UCSD-AML1 (cell line): ENCODE data around the gene DSN1.
A peak's percentile ranks its signal among the peaks of the same experiment; 100 is the strongest.

Source experiments
- DNase-seq: peaks from one replicate; lab custom pipeline; 2025; ENCODE audit not compliant: unreplicated experiment; lab: John Stamatoyannopoulos, UW

DSN1 gene

DNA sequence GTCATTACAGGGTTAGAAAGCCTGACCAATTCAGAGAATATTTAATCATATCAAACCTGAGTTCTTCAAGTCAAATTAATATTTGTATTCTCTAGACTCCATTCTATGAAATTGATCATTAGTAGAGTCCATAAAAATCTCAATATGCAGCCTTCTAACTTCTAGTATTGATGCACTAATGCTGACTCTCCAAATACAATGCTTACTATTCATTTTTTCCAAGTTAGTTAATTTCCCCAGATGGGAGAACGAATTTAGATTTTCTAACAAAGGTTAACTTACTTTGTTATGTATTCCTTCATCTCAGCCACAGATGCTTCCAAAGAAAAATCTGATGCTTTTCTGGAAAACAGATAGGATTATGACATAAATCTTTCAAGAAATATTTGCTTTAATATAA lies 15.3 kb downstream of the DSN1 start:
- no peak for DNase-seq

DNA sequence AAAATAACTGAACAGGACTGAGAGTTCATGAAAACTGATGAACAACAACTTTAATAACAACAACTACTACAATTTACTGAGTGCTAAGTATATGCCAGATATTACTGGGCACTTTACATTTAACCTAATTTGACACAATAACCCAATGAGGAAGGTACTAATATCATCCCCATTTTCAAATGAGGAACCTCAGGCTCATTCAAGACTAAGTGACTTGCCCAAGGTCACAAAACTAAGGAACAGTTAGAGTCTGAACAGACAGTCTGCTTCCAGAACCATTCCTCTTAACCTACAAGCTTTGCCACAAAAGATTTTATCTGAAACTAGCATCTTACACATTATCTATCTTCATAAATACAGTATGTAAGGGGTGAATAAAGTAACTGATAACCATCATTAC lies 17.1 kb downstream of the DSN1 start:
- no peak for DNase-seq

DNA sequence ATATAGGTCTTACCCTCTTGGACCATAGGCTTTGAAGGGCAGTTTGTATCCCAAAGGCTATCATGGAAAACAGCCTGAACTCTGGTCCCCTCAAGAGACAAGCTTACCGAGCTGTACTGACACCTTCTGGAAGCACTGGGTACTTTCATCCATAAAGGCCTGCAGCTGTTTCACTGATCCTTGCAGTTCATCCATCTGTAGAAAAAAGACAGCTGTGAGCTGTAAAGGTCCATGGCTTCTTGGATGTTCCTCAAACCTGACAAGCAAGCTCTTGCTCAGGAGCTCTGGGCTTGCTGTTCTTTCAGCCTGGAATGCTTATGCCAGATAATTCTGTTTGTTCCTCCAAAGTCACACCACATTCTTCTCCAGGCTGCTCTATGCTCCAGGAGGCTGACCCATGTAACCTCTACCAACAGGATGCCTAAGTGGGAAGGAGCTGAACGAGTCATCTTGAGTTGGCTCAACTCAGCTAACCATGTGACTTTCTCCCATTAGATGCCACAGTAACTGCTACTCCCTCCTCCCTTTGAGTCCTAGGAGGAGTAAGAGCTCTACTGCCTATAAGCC lies 18.8 kb downstream of the DSN1 start:
- peak; percentile 40 for DNase-seq

DNA sequence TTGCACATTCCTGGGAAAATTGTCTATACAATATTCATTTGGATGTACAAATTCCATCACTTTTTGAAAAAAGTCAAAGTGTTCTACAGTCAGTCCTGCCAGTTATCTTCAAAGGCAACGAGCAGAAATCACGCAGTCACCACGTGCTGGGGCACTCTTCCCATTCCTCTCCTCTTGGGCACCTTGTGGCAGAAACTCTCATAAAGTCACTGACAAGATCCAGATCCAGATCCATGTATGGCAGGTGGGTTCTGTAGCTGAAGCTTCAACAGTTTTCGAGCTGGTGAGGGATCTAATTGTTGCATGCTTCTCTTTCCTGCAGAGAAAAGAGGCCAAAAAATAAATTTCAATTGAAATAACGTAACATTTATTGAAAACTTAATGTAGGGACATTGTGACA lies 21.0 kb downstream of the DSN1 start:
- no peak for DNase-seq

DNA sequence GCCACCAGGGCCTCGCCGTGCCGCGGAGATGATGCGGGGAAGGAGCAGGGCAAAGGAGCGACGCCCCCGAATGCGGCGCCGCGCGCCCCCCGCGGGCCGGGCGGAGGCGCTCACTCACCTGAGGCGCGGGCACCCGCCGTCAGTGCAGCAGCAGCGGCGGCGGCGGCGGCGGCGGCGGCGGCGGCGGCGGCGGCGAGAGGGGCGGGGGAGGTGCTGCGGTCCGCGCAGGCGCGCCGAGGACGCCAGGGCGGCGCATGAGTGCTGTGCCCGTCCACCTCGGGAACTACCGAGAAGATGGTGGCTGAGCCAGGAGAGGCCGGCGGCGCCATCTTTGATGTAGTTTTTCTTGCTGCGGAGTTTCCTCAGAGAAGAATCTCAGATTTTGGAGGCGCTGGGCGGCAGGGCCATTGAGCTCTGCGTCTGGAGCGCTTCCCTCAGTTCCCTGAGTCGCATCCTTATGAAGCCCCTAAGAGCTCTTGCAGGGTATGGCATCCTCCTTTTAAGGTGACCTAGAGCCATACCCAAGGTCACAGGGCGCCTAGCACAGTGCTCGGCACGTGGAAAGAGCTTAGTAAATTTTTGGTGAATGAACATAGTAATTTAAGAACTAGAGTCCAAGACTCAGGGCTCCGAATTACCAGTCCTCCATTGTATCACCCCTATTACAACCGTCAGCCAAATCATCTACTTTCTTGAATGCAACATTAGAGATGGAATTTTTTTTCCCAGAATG lies 27.5 kb downstream of the DSN1 start, which contains the start of gene NDRG3:
NDRG3 (minus strand) TSS at position 164 of the 733 bp plus-strand sequence. CDS start 24,355 bp downstream, outside the sequence.
- DNase-seq: peak; percentile 90

DNA sequence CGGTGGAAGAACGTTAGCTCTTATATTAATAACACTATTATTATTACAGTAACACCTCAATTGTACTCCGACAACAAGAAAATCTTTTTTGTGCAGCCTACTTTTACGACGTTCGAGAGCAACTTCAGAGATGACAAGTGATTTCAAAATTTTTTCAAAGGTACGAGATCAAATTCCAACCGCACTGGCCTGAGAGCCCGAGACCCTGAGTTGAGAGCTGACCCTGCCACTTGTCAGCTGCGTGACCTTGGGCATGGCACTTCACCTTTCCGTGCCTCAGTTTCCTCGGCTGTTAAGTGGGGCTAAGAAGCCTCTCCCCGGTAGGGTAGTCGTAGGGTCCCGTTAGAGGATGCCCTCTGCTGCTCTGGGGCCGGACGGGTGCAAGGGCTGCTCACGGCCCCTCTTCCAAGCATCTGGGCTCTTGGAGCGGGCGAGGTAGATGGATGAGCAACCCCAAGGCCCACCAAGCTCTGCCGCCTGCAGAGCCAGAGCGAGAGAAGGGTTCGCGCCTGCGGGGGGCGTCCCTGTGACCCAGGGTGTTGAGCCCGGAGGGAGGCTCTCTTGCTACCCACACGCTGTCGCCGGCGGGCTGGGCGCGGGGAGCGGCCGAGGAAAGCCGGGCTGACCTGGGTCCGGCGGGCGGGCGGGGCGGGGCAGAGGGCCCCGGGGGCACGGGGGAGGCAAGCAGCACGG lies 28.2 kb downstream of the DSN1 start:
- peak; percentile 52 for DNase-seq

DNA sequence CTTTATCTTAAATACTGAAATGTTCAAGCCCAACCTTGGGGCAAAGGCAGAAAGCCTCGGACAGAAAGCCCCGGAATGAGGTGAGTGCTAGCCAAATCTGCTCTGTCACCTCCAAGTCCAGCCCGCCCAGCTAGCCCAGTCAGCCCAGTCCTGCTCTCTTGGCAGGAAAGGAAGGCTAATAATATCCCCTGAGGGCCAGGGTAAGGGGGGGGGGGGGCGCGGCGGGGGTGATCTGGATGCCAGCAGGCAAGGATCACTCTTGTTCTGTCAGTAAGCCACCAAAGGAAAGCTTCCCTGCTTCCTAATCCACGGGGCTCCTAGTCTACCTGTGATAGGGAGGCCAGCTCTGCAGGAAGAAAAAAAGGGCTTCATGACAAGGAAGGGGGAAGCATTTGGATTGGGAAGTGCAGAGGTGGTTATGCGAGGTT lies 28.8 kb downstream of the DSN1 start:
- DNase-seq: peak; percentile 20

DNA sequence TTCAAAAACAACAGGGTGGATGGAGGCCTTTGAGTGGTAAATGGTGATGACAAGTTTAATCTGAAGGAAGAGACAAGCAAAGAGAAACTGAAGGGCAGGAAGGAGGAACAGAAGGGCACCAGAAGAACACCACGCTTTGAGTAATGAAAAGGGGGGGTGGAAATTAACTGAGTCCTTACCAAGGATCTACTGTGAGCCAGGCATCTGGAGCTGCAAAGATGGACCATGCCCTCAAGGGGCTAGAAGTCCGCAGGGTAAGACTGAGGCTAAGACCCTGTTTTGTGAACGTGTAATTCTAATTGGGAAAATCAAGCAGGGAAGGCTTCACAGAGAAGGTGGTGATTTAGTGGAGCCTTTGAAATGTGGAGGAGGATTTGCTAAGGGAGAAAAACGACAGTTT lies 29.3 kb downstream of the DSN1 start:
- no peak for DNase-seq

DNA sequence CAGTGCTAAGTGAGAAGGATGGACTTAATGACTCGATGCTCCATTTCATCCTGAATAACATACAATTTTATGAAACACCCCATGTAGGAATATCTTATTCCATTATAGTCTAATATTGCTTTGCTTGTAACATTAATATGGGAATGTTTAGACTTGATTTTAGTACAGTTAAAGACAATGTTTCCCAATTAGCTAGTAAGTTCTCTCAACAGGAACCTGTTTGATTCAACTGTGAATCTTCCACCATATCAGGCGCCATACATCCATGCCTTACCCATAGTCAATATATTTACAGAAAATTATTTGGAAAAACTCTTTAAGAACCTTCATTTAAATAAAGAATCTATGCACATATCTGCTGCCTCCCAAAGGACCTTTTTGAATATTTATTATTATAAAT lies 31.0 kb downstream of the DSN1 start:
- no peak for DNase-seq

DNA sequence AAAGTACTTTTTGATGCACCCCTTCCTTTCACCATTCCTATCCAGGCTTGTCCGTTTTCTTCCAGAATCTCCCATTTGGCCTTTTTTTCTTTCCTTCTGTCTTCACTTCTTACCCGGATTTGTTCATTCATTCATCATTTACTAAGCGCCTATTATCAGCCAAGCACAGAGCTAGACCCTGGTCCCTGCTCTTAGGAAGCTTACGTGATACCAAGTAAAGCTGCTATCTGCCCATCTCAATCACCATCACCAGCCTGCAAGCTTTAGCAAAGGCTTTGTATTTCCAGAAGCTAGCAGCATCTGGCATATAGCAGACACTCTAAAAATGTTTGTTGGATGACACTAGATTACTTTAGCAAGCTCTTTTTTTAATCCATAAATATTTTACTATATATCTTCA lies 32.5 kb downstream of the DSN1 start:
- DNase-seq: no peak

DNA sequence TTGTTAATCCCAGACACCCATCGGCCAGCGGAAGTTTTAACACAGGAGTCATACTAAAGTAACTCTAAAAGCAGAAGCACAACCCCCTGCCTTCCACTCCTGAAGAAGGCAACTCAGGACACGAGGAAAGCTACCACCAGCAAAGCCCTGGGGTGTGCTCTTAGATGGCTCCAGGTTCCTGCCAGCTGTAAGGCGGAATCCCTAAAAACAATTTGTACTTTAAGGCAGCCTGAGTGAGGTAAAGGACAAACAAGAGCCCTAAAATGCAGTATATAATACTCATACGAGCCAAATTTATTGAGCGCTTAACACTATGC lies 36.4 kb downstream of the DSN1 start:
- no peak for DNase-seq

DNA sequence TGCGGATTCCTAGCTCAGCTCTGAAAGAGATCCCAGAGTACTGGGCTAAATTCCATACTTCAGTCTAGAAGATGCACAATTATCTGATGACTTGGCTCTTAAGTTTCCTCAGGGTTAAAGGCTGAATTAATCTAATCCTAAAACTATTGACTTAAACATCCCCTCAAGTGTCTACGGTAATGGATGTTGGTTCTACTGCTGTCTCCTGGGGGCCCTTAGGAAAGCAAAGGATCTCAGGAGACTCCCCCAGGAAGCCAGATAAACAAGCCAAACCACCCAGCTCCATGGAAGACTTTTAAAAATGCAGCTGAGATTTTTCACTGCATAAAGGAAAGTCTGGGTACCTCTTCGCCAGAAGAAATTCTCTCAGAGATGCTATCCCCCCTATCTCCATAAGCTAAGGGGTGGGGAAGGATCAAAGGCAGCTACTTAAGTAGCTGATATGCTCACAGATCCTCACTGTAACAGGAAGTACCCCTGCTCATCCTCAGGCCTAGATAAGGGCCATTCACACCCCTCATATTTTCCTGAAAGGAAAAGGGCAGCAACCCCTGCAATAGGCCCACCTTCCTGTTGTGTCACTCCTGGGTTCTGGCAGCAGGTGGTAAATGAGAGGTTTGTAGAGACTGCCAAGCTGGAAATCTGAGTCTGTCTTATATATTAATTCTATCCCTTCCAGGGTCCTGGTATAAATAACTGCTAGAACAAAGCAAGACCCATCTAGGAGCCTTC lies 36.9 kb downstream of the DSN1 start:
- no peak for DNase-seq

DNA sequence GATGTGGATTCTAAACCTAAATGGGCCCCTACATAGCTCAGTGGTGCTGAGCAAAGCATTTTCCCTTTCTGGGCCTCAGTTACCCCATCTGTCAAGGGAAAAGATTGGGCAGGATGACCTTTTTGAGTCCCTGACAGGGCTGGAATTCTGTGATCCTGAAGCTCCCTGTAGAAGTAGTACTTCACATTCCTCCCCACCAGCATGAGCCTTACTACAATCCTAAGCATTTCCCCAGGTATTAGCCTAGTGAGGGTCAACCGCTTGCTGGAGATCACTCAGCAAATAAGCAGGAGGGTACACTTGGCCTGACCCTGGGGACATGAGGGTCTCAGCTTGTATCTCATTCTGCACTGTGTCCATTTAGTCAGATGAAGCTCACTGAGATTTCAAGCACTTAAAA lies 41.1 kb downstream of the DSN1 start:
- DNase-seq: no peak

DNA sequence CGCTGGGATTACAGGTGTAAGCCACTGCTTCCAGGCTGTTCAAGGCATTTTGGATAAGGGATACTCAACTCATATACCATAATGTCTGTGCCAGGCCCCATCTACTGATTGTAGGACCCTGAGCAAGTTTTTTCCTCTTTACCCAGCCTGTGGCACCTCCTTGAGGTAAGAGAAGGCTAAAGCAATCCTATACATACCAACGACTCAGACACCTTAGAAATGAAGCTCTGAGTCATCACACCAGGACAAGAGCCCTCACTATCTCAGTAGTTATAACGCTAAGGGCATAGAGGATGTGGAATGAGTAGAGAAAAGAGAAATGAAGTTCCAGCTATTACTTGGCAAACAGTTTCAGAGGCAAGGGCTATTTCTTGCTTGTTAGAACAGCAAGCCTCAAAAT lies 44.6 kb downstream of the DSN1 start:
- DNase-seq: no peak

DNA sequence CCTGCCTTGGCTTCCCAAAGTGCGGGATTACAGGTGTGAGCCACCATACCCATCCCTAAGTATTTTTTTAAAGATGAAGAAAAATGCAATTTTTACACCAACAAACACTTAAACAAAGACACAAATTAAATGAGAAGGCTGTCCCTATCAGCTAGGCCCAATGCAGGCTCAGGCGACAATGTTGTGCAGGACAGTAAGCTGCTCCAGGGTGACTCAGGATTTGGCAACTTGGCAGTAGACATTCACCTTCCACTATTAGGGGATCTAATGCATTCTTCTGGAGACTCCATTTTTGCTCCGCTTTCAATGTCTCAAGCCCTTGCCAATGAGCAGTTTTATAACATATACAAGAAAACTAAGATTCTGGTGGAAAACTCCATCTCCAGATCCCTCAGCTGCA lies 47.4 kb downstream of the DSN1 start:
- no peak for DNase-seq

DNA sequence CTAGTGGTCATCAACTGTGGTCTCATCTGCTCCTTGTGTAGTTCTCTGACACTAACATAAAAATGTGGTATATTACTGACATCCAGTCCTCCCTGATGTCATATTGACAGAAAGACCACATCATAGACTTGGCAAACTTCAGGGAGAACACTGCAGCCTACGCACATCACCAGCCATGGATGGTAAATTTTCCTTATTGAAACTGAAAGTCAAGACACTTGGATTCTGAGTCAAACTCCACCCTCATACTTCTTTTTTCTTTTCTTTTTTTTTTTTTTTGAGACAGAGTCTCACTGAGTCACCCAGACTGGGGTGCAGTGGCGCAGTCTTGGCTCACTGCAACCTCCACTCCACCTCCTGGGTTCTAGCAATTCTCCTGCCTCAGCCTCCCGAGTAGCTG lies 53.1 kb downstream of the DSN1 start:
- no peak for DNase-seq

DNA sequence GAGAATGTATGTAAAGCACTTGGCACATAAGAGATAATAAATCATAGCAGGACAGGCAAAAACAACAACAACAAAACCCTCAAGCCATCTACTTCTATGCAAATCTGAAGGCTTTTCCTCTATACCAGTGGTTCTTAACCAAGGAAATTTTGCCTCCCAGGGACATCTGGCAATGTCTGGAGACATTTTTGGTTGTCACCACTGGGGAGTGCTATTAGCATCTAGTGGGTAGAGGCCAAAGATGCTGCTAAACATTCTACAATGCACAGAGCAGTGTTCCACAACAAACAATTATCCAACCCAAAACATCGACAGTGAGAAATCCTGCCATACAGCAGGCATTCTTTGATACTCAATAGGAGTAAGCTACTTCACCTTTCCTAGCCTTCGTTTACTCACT lies 55.9 kb downstream of the DSN1 start:
- peak; percentile 11 for DNase-seq

DNA sequence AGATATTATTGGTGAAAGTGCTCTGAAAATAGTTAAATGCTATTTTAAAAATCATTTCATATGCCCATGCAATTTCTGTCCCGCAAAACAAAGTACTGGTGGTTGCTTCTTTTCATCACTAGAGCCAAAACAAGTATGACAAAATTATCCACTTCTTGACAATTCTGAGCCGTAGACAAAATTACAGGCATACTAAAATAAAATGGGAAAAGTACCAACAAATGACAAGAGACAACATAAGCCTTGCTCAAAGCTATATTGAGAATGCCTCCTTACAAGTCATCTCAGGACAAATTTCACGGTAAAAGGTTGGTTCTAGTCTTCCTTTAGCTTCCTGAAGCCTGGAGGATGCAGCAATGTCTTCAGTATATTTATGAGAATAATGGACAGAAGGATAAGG lies 56.5 kb downstream of the DSN1 start:
- DNase-seq: no peak

DNA sequence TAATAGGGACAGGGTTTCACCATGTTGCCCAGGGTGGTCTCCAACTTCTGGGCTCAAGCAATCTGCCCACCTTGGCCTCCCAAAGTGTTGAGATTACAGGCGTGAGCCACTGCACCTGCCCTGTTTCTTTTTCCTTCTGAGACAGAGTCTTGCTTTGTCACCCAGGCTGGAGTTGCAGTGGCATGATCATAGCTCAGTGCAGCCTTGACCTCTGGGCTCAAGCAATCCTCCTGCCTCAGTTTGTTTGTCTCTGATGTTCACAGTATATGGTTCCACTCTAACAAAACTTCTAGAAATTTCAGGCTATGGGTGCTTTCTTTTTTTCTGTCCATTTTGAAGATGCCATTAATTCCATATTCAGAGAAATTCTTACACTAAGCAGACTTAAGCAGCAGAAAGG lies 60.8 kb downstream of the DSN1 start:
- DNase-seq: no peak

DNA sequence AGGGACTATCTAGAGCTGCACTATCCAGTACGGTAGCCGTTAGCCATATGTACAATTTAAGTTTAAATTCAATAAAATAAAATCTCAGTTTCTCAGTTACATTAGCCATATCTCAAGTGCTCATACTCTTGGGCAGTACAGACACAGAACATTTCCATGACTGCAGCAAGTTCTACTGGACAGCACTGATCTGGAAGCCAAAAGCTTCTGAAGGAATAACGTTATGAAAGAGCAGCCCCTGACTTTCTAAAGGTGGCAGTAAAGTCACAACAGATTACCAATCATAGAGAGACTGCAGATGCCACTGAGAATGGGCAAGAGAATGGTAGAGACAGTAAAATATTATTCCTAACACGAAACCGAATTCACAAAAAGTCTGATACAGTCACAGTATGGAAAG lies 64.4 kb downstream of the DSN1 start:
- DNase-seq: no peak

DNA sequence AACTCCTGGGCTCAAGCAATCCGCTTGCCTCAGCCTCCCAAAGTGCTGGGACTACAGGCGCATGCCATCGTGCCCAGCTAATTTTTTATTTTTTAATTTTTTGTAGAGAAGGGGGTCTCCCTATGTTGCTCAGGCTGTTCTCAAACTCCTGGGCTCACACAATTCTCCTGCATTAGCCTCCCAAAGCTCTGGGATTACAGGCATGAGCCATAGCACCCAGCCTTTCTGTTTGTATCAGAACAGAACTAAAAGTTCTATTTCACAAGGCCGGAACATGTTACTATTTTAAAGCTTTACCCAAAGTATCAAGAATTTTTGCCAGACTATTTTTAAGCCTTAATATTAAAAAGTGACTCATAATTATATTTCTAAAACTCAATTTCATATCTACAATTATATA lies 70.0 kb downstream of the DSN1 start:
- DNase-seq: no peak
